ENCODE results near the gene IL5RA.

- no peak for TF ChIP-seq CTCF (IDR thresholded peaks at IDR 0.05)
- no peak for TF ChIP-seq POLR2A (IDR thresholded peaks at IDR 0.05)
Observed at GRCh38 chr3:3089017-3089416, 21.2 kb downstream of the IL5RA start.
